Measurements from ENCODE around the gene YTHDF2.

DNA sequence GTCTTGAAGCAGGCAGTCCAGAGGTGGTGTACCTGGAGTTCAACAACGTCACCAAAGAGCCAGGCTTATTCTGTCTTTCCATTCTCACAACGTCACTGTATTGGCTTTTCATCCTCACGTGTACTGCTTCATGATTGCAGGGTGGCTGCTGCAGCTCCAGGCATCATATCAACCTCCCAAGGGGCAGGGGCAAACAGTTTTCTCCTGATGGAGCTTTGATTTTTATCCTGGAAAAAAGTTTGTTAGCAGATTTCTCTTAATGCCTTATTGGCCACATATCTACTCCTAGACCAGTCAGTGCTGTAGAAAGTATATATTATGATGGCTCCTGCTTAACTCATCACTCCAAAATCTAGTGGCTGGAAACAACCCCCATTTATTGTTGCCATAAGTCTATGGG lies 66.9 kb downstream of the YTHDF2 start:
- no peak for TF ChIP-seq SUZ12 (IDR thresholded peaks at IDR 0.05; ENCODE audit: extremely low read depth, insufficient read depth, insufficient read length)
- TF ChIP-seq YY1 (IDR thresholded peaks at IDR 0.05; ENCODE audit: insufficient read depth, insufficient read length): no peak
